T follicular helper cell (primary cell): ENCODE data around the gene CISTR.
"Not testable (repeated sequence)": the region's sequence is repeated elsewhere in the genome, so short reads cannot be mapped to it uniquely, and the experiment has no call there.

Source experiments
- DNase-seq: peaks from one replicate; pipeline ENCODE4 v3.0.0-alpha.2; 2020; ENCODE audit warnings: low read depth
- total RNA-seq, 2 experiments: gene quantifications; one replicate each; lab custom pipeline; 2026; lab: John Stamatoyannopoulos, UW

Gene CISTR
- total RNA-seq, result 0.04 to 0.12 reads per million in 2 experiments

- DNase-seq, result no peak
Observed at GRCh38 chr12:53751336-53752191, at the start of gene CISTR. Gene CISTR, minus strand, starts transcription at chr12:53751979.

- no peak for DNase-seq
Observed at GRCh38 chr12:53798575-53798974, 46.8 kb upstream of the CISTR start.

GRCh38 chr12:53795927-53796326 lies 44.1 kb upstream of the CISTR start:
- DNase-seq, result no peak

- no peak for DNase-seq
Observed at GRCh38 chr12:53793221-53793620, 41.4 kb upstream of the CISTR start.

- peak; percentile 8 for DNase-seq
Observed at GRCh38 chr12:53791735-53792326, 40.1 kb upstream of the CISTR start.

- no peak for DNase-seq
Observed at GRCh38 chr12:53789570-53789969, 37.8 kb upstream of the CISTR start.

- no peak for DNase-seq
Observed at GRCh38 chr12:53788892-53789291, 37.1 kb upstream of the CISTR start.

GRCh38 chr12:53786411-53786810 lies 34.6 kb upstream of the CISTR start:
- no peak for DNase-seq

- DNase-seq, result no peak
Observed at GRCh38 chr12:53785161-53785560, 33.4 kb upstream of the CISTR start.

GRCh38 chr12:53782093-53782703 lies 30.4 kb upstream of the CISTR start:
- no peak for DNase-seq

GRCh38 chr12:53781228-53781801 lies 29.5 kb upstream of the CISTR start:
- DNase-seq, result no peak

GRCh38 chr12:53780323-53780722 lies 28.5 kb upstream of the CISTR start:
- no peak for DNase-seq

- not testable (repeated sequence) for DNase-seq
Observed at GRCh38 chr12:53779679-53780078, 27.9 kb upstream of the CISTR start.

GRCh38 chr12:53777936-53778644 lies 26.3 kb upstream of the CISTR start:
- DNase-seq, result no peak

- DNase-seq, result no peak
Observed at GRCh38 chr12:53777412-53777811, 25.6 kb upstream of the CISTR start.

- no peak for DNase-seq
Observed at GRCh38 chr12:53776872-53777271, 25.1 kb upstream of the CISTR start.

- no peak for DNase-seq
Observed at GRCh38 chr12:53775478-53776145, 23.8 kb upstream of the CISTR start.

GRCh38 chr12:53770281-53770680 lies 18.5 kb upstream of the CISTR start:
- DNase-seq, result no peak

GRCh38 chr12:53768976-53769375 lies 17.2 kb upstream of the CISTR start:
- DNase-seq, result no peak

- DNase-seq, result no peak
Observed at GRCh38 chr12:53766881-53767280, 15.1 kb upstream of the CISTR start.

- DNase-seq, result no peak
Observed at GRCh38 chr12:53765891-53766290, 14.1 kb upstream of the CISTR start.
